ENCODE measurements around the gene LY6G6D.

LY6G6D gene

DNA sequence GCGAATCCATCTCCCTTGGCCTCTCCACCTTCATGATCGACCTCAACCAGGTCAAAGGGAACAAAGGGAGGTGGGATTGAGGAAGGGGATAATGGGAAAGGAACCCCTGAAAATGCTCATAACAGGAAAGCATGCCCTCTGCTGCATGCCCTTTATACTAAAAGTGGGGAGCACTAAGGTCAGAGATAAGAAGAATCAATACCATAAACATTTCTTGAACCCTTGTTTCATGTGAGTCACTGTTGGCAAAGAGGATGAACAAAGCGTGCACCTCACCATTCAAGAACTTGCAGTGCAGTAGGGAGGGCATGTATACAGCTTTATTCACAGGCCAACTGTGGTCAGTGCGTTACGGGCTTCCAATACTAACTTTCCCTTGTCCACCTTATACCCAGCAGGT lies 45.6 kb downstream of the LY6G6D start:
- Mint-ChIP-seq H3K9me3 (no peaks in the 10 kb centered on the region), H3K27ac (no peak overlapping the region), H3K4me3 (no peak overlapping the region), H3K27me3 (no peaks in the 10 kb centered on the region), H3K36me3 (peaks cover 15% of the 10 kb centered on the region), H3K4me1 (peaks cover 3% of the 10 kb centered on the region)

DNA sequence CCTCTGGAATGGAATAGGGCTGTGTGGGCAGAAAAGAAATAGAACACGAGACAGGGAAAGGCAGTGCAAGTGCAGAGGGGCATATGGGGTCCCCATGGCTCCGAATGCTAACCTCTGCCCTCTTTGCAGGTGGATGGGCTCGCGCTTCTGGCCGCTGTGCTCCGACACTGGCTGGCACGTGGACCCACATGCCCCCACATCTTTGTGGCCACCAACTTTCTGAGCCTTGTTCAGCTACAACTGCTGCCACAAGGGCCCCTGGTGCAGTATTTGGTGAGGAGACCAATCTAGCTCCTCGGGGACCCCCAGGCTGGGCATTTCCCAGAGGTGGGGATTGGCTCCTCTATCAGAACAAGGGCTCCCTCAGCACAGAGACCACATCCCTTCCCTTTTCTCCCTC lies 46.2 kb downstream of the LY6G6D start:
- Mint-ChIP-seq H3K27ac (no peak overlapping the region), H3K27me3 (no peaks in the 10 kb centered on the region), H3K4me1 (peaks cover 3% of the 10 kb centered on the region), H3K9me3 (no peaks in the 10 kb centered on the region), H3K4me3 (no peak overlapping the region), H3K36me3 (peaks cover 15% of the 10 kb centered on the region)

DNA sequence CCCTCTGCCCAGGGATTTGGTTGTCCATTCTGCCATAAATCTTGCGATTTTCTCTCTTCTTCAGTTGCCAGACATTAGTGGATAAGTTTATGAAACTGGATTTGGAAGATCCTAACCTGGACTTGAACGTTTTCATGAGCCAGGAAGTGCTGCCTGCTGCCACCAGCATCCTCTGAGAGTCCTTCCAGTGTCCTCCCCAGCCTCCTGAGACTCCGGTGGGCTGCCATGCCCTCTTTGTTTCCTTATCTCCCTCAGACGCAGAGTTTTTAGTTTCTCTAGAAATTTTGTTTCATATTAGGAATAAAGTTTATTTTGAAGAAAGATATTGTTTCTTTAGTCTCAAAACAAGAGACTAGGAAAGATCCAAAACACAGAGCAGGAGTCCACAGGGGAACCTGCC lies 47.2 kb downstream of the LY6G6D start, which contains the start of gene SAPCD1:
TSS of gene SAPCD1 (plus strand) at position 301 of the 400 bp plus-strand sequence. CDS start 399 bp downstream, outside the sequence.
- H3K36me3 Mint-ChIP-seq: peaks cover 15% of the 10 kb centered on the region
- no peaks in the 10 kb centered on the region for H3K9me3 Mint-ChIP-seq
- peaks cover 3% of the 10 kb centered on the region for H3K4me1 Mint-ChIP-seq
- no peaks in the 10 kb centered on the region for H3K27me3 Mint-ChIP-seq
- H3K4me3 Mint-ChIP-seq: no peak within 1 kb of the TSS
- no peak within 1 kb of the TSS for H3K27ac Mint-ChIP-seq

DNA sequence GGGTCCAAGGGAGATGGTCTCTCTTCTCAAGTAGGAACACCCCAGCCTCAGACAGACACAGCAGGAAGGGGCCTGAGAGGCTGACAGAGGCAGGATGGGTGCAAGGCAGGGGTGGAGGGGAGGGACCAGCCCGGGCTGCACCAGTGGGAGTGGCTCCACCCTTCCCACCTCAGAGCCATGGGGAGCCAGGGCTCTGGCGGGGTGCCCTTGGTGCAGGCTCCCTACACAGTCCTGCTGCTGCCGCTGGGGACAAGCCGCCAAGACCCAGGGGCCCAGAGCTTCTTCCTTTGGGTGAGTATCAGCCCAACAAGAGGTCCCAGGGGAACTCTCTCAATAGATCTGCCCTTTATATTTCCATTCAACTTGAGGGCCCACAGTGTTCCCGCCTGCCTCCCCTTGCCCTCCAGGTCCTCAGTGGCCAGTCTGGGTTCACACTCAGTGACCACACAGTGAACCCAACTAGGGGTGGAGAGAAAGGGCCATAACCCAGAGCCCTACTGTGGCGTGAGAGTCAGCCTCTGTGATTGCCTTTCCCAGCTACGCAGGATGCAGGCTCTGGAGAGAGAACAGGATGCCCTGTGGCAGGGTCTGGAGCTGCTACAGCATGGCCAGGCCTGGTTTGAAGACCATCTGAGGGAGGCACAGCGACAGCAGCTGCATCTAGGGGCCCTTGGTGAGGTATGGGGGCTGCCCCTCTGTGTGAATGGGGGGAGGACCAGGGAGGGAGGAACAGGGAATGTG lies 47.9 kb downstream of the LY6G6D start:
- no peak overlapping the region for H3K27ac Mint-ChIP-seq

DNA sequence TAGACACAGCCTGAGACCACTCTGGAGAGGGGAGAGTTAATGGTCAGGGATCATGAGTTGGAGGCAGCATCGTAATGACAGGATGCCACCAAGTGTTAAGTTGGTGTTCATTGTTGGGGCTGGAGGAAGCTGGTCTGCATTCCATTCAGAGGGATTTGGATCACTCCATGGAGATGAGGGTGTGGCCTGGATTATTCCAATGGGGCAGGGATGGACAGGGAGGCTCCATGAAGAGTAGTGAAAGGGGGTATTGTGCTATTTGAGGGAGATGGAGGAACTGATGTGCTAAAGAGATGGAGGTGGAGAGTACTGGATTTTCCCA lies 48.4 kb downstream of the LY6G6D start:
- H3K4me1 Mint-ChIP-seq: peaks cover 3% of the 10 kb centered on the region
- peaks cover 15% of the 10 kb centered on the region for H3K36me3 Mint-ChIP-seq
- no peak overlapping the region for H3K4me3 Mint-ChIP-seq
- no peaks in the 10 kb centered on the region for H3K9me3 Mint-ChIP-seq
- no peaks in the 10 kb centered on the region for H3K27me3 Mint-ChIP-seq
- H3K27ac Mint-ChIP-seq: no peak overlapping the region

More for the DNA sequence above, 47.9 kb downstream of the LY6G6D start:
- Mint-ChIP-seq H3K4me3 (no peak overlapping the region), H3K36me3 (peaks cover 15% of the 10 kb centered on the region), H3K27me3 (no peaks in the 10 kb centered on the region), H3K4me1 (peaks cover 3% of the 10 kb centered on the region), H3K9me3 (no peaks in the 10 kb centered on the region)

DNA sequence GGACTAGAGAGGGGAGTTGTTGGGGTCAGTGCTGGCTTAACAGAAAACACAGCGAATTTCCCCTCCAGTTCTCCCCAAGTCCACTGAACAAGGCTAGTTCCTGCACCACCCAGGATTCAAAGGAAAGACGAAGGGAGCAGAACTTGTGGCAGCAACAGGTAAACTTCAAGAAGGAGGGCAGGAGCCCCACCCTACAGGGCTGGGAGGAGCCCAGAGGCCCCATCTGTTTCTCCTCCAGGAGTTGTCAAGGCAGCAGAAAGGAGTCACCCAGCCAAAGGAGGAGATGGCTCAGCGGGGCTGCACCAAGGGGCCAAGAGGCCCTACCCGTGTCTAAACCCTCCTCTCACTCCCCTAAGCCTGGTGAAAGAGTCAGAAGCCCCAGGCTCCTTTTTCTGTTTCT lies 49.0 kb downstream of the LY6G6D start:
- Mint-ChIP-seq H3K9me3 (no peaks in the 10 kb centered on the region), H3K27me3 (no peaks in the 10 kb centered on the region), H3K27ac (no peak overlapping the region), H3K4me3 (no peak overlapping the region), H3K4me1 (peaks cover 3% of the 10 kb centered on the region), H3K36me3 (peaks cover 13% of the 10 kb centered on the region)

DNA sequence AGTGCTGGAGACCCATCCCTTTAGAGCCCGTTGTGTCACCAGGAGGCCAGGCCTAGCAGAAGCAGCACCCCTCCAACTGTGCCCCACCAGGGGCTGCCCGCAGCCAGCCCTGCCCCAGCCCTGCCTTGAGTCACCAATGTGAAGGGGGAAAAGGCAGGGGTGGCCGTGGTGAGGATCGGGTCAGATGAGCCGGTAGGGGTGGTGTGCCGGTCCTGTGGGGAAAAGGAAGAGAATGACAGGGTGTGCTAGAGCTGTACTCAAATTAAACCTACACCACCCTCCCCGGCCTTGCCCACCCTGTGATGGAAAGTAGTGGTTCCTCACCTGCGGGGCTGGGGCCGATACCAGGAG lies 50.4 kb downstream of the LY6G6D start:
- H3K36me3 Mint-ChIP-seq: peaks cover 5% of the 10 kb centered on the region
- peaks cover 10% of the 10 kb centered on the region for H3K4me1 Mint-ChIP-seq
- no peaks in the 10 kb centered on the region for H3K9me3 Mint-ChIP-seq
- H3K27me3 Mint-ChIP-seq: no peaks in the 10 kb centered on the region
- H3K4me3 Mint-ChIP-seq: no peak overlapping the region
- no peak overlapping the region for H3K27ac Mint-ChIP-seq

DNA sequence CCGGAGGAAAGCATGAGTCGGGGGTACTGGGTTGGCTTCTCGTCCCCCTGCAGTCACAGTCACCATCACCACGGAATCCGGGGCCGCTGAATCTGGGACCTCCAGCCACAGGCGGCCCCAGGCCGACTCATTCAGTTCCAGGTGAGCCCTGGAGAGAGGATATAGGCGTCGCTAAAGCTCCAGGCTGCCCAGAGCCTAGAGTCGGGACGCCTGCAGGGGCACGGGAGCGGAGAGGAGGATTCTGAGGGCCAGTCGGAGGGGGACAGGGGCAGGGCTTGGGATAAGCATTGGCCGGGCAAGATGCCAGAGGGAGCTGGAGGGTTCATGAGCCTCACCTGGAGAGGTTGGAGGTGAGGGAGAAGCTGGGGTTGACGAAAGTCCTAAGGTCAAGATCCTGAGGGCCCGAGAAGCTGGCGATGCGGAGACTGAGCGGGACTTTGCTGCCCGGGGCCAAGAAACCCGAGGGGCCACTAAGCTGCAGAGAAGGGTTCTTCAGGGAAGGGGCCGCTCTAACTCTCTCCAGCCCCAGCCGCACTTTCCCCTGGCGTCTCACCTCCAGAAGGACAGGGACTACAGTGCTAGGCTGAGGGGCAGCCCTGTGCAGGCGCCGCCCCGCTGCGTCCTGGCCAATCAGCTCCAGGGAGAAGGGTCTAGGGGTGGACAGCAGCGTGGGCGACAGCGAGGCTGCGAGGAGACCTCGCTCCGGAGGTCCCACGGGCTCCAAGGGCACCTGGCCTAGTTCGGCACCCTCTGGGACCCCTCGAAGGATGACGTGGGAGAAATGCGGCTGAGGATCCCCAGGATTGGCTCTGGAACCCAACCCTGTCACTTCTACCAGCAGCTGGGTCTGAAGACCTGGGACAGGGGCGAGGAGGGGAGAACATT lies 51.0 kb downstream of the LY6G6D start:
- Mint-ChIP-seq H3K27me3 (no peaks in the 10 kb centered on the region), H3K4me3 (no peak overlapping the region), H3K9me3 (no peaks in the 10 kb centered on the region), H3K27ac (no peak overlapping the region), H3K36me3 (peaks cover 5% of the 10 kb centered on the region), H3K4me1 (peaks cover 12% of the 10 kb centered on the region)

DNA sequence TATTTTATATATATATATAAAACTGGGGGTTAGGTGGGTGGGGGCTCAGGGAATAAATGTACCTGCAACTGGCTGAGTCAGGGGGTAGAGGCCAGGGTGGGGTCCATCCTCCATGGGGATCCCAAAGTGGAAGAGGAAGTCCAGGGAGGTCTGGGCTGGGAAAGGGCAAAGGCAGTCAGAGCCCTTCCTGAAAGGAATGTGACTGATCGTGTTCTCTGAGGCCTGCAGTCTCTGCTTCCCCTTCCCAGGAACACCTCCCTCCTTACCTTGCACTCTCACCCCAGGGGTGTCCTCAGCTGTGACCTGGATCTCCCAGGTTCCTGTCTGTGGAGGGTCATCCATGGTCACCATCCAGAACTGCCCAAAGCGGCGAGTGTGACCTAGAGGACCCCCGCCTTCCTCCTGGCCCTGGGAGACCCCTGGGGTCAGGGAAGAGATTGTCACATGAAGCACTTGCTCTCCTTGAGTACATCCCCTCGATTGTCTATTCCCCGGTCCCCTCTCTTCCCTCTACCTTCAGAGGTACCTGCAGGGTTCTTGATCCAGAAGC lies 52.0 kb downstream of the LY6G6D start:
- no peaks in the 10 kb centered on the region for H3K27me3 Mint-ChIP-seq
- H3K36me3 Mint-ChIP-seq: peaks cover 2% of the 10 kb centered on the region
- H3K27ac Mint-ChIP-seq: no peak overlapping the region
- H3K9me3 Mint-ChIP-seq: no peaks in the 10 kb centered on the region
- peaks cover 17% of the 10 kb centered on the region for H3K4me1 Mint-ChIP-seq
- H3K4me3 Mint-ChIP-seq: no peak overlapping the region
